Measurements from ENCODE around the gene GPC6.

DNA sequence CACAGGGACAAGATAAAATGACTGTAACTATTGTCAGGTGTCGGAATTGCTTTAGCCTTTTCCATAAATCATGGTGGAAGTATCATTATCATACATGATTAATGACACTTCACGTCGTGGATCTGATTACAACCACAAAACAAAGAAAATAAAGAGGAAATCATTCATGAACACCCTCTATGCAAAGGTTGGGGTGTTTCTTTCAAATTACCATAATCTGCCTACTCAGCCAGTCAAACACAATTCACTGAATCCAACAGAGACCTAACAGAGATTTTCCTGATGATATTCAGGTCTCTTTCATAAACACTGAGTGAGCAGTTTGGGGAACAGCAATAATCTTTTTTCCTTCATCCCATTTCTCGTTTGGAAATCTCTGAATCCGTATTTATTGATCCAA is 627.3 kb downstream of the GPC6 start:
- TF ChIP-seq POLR2A (IDR thresholded peaks at IDR 0.05) = no peak
- TF ChIP-seq, protein P1, sequence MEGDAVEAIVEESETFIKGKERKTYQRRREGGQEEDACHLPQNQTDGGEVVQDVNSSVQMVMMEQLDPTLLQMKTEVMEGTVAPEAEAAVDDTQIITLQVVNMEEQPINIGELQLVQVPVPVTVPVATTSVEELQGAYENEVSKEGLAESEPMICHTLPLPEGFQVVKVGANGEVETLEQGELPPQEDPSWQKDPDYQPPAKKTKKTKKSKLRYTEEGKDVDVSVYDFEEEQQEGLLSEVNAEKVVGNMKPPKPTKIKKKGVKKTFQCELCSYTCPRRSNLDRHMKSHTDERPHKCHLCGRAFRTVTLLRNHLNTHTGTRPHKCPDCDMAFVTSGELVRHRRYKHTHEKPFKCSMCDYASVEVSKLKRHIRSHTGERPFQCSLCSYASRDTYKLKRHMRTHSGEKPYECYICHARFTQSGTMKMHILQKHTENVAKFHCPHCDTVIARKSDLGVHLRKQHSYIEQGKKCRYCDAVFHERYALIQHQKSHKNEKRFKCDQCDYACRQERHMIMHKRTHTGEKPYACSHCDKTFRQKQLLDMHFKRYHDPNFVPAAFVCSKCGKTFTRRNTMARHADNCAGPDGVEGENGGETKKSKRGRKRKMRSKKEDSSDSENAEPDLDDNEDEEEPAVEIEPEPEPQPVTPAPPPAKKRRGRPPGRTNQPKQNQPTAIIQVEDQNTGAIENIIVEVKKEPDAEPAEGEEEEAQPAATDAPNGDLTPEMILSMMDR (IDR thresholded peaks at IDR 0.05) = no peak
- no peak for TF ChIP-seq EP300 (IDR thresholded peaks at IDR 0.05)

Data from suprapubic skin (tissue), 3 donors.